Activated B cell treated with CpG ODN at 0.5 μM for 24 hours (primary cell): Measurements from ENCODE around the gene PTEN. TPM values are rescaled to one million over a fixed set of nuclear protein-coding genes. Genes with fewer than 3 reads are reported as not detected.

ENCODE experiments used
- ATAC-seq: fragments of 200-7000 bp; cut with Tn5 transposase; one replicate; pipeline ENCODE4 v1.10.0; 2021; ENCODE audit warnings: low read depth, mild to moderate bottlenecking, moderate library complexity
- CTCF ChIA-PET: fragments of 350-600 bp; sonication (Branson Sonifier 250); formaldehyde crosslinking; loops from one replicate; lab custom pipeline; 2021; ENCODE audit warnings: antibody characterized with exemption; lab: Charles Lee
- POLR2A ChIA-PET: fragments of 350-600 bp; sonication (Branson Sonifier 250); formaldehyde crosslinking; loops from one replicate; lab custom pipeline; 2021; ENCODE audit warnings: antibody characterized with exemption; lab: Charles Lee
- DNase-seq: peaks from one replicate; pipeline ENCODE4 v3.0.0; 2022
- H3K27ac Mint-ChIP-seq: one replicate; pipeline ENCODE4 v1.8.0; 2020; ENCODE audit warnings: mixed read lengths
- H3K27me3 Mint-ChIP-seq: one replicate; pipeline ENCODE4 v1.8.0; 2021; ENCODE audit warnings: mixed read lengths
- H3K36me3 Mint-ChIP-seq: one replicate; pipeline ENCODE4 v1.8.0; 2021; ENCODE audit warnings: low read depth, mixed read lengths
- H3K4me1 Mint-ChIP-seq: one replicate; pipeline ENCODE4 v1.8.0; 2021; ENCODE audit warnings: mixed read lengths
- H3K4me3 Mint-ChIP-seq: one replicate; pipeline ENCODE4 v1.8.0; 2020; ENCODE audit warnings: mild to moderate bottlenecking, mixed read lengths
- H3K9me3 Mint-ChIP-seq: one replicate; pipeline ENCODE4 v1.8.0; 2020; ENCODE audit warnings: mixed read lengths
- intact Hi-C: fragments of 100-400 bp; cut with micrococcal nuclease; formaldehyde crosslinking; loops from one replicate; pipeline ENCODE4 v1.15.1; 2024
- total RNA-seq: library from RNA; stranded (reverse); gene quantifications from 2 replicates; pipeline ENCODE4 v1.2.3, GENCODE V29; 2022
- TF ChIP-seq, protein P1 (sequence below): fragments of 200-600 bp; IDR thresholded peaks from one replicate; pipeline ENCODE4 v1.8.0; 2022; ENCODE audit warnings: antibody characterized with exemption, mild to moderate bottlenecking

Gene PTEN
- total RNA-seq, 1 donor from 2014 or later = 227 TPM

DNA sequence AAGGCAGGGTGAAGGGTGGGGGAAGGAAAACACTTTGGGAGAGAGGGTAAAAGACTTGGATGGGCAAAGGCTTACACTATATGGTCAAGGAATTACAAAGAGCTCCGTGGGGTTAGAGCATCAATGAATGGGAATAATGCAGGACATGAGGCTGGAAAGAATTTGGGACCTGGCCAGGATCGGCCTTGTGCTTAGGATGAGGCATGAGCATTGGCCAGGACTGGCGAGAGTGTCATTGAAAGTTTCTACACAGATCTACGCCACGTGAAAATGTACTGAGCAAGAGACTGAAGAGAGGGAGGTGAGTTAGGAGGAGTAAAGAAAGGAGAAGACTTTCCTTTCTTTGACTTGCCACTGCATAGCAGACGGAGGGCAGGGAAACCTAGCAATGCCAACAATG, 142.8 kb downstream of the PTEN start:
- POLR2A ChIA-PET = no interaction called here
- CTCF ChIA-PET = no interaction called here
- intact Hi-C loops = no loop called here
- DNase-seq (no peak), ATAC-seq (no peak)
- Mint-ChIP-seq H3K4me3 (no peak overlapping the region), H3K9me3 (peaks cover under 1% of the 10 kb centered on the region), H3K27ac (no peak overlapping the region), H3K4me1 (no peaks in the 10 kb centered on the region), H3K27me3 (no peaks in the 10 kb centered on the region), H3K36me3 (no peaks in the 10 kb centered on the region)
- TF ChIP-seq, protein P1, sequence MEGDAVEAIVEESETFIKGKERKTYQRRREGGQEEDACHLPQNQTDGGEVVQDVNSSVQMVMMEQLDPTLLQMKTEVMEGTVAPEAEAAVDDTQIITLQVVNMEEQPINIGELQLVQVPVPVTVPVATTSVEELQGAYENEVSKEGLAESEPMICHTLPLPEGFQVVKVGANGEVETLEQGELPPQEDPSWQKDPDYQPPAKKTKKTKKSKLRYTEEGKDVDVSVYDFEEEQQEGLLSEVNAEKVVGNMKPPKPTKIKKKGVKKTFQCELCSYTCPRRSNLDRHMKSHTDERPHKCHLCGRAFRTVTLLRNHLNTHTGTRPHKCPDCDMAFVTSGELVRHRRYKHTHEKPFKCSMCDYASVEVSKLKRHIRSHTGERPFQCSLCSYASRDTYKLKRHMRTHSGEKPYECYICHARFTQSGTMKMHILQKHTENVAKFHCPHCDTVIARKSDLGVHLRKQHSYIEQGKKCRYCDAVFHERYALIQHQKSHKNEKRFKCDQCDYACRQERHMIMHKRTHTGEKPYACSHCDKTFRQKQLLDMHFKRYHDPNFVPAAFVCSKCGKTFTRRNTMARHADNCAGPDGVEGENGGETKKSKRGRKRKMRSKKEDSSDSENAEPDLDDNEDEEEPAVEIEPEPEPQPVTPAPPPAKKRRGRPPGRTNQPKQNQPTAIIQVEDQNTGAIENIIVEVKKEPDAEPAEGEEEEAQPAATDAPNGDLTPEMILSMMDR = no peak

DNA sequence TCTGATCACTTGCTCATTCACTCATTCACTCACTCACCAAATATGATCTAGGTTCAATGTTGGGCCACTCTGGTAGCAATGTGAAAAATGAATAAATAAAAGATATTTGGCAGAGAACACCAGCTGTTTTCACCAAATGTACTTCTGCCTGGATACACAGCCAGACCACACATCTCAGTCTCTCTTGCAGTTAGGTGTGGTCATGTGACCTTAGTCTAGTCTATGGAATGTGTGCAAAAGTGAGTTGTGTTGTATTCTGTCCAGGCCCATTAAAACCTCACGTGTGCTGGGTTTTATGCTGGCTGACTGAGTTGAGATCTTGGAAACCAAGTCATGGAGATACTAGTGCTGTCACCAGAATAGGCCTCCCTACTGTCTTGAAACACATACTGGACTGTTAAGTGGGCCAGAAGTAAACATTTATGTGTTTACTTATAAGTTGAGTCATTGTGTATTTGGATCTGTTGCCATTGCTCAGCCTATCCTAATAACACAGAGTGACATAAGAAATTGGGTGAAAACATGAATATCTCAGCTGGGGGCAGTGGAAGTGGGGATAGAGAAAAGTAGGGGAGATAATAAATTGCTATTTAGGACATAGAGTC, 145.5 kb downstream of the PTEN start:
- H3K4me1 Mint-ChIP-seq = no peaks in the 10 kb centered on the region
- ATAC-seq (no peak), DNase-seq (no peak)
- H3K36me3 Mint-ChIP-seq = no peaks in the 10 kb centered on the region
- no peak overlapping the region for H3K4me3 Mint-ChIP-seq
- H3K27ac Mint-ChIP-seq = no peak overlapping the region
- TF ChIP-seq, protein P1 = no peak
- peaks cover 3% of the 10 kb centered on the region for H3K9me3 Mint-ChIP-seq
- POLR2A ChIA-PET = no interaction called here
- no peaks in the 10 kb centered on the region for H3K27me3 Mint-ChIP-seq
- intact Hi-C loops = no loop called here
- CTCF ChIA-PET = no interaction called here

DNA sequence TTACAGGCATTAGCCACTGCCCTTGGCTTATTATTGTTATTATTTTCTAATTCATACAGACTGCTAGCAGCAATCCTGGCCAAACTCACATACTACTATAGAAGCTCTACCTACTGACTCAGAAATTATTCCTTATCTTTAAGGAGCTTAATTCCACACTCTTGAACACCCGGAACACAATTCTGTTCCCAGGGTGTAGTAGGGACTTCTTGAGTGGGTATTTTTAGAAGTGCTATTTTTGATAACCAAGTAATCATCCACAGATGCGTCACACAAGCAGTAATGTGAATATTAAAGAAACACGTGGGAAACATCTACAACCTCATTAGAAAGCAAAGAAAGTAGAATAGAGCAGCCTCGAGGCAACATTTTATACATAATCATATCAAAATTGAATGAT, 149.2 kb downstream of the PTEN start:
- no peak overlapping the region for H3K4me3 Mint-ChIP-seq
- H3K27ac Mint-ChIP-seq = no peak overlapping the region
- ChIA-PET CTCF (no interaction called here), POLR2A (no interaction called here)
- ATAC-seq (no peak), DNase-seq (no peak)
- H3K9me3 Mint-ChIP-seq = peaks cover 3% of the 10 kb centered on the region
- no peaks in the 10 kb centered on the region for H3K27me3 Mint-ChIP-seq
- intact Hi-C loops = no loop called here
- no peaks in the 10 kb centered on the region for H3K4me1 Mint-ChIP-seq
- no peaks in the 10 kb centered on the region for H3K36me3 Mint-ChIP-seq
- TF ChIP-seq, protein P1 = no peak

DNA sequence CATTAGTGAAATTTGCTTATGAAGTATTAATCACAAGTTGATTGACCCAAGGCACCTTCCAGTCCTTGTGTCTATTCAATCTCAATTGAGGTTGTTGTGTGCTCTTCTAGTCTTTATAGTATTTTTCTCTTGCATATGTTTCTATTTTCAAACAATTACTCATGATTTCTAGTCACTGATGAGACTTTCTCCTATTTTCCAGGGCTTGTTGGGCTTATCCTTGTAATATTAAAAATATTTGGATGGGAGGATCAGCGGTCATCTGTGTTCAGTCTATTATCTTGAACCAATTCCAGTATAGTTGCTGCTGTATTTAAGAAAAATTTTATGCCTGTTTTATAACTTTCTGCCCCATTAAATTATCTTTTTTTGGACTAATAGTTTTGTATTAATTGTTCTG, 154.4 kb downstream of the PTEN start:
- H3K4me3 Mint-ChIP-seq = no peak overlapping the region
- no peak overlapping the region for H3K27ac Mint-ChIP-seq
- ChIA-PET POLR2A (interaction anchor here (0.6 kb wide), 1 partner anchor 90 kb away, joined by 6 read pairs; no protein-coding TSS in a partner anchor), CTCF (no interaction called here)
- TF ChIP-seq, protein P1 = no peak
- intact Hi-C loops = no loop called here
- no peaks in the 10 kb centered on the region for H3K36me3 Mint-ChIP-seq
- ATAC-seq (no peak), DNase-seq (no peak)
- H3K27me3 Mint-ChIP-seq = no peaks in the 10 kb centered on the region
- no peaks in the 10 kb centered on the region for H3K4me1 Mint-ChIP-seq
- H3K9me3 Mint-ChIP-seq = no peaks in the 10 kb centered on the region

DNA sequence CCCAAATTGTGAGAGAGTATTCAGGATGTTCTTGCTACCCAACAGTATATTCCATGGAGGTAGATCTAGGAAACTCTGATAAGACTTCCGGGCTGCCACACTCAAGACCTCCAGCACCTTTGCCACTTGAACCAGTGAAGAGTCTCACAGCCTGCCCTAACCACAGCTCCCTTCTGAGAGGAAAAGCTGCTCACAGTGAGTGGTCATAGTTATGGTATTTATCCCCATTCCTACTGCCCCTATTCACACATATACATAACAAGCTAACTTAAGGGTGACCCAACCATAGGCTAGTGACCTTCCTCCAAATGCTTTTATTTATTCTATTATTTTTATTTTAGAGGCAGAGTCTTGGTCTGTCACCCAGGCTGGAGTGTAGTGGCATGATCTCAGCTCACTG, 156.3 kb downstream of the PTEN start:
- Mint-ChIP-seq H3K36me3 (no peaks in the 10 kb centered on the region), H3K27me3 (no peaks in the 10 kb centered on the region), H3K9me3 (peaks cover 4% of the 10 kb centered on the region), H3K27ac (no peak overlapping the region), H3K4me1 (no peaks in the 10 kb centered on the region), H3K4me3 (no peak overlapping the region)
- CTCF ChIA-PET = no interaction called here
- TF ChIP-seq, protein P1 = no peak
- POLR2A ChIA-PET = no interaction called here
- DNase-seq = no peak
- intact Hi-C loops = no loop called here
- ATAC-seq = no peak

Other genes starting within 250 kb of the PTEN start
- not detected in 2 replicates for gene PAPSS2, start 203.7 kb upstream of the PTEN start, total RNA-seq
- gene ATAD1, start 45.4 kb upstream of the PTEN start, total RNA-seq = 34.7 and 42.6 TPM in 2 replicates
- gene KLLN, start 92 bp upstream of the PTEN start, total RNA-seq = 2.4 and 2.6 TPM in 2 replicates